Adrenal gland (tissue), 5 donors: ENCODE measurements around the gene RYR3.

Experiments
- POLR2A ChIP-seq, 2 donors: fragments of 450-650 bp; IDR thresholded peaks; one replicate each; pipeline ENCODE4 v1.6.1; 2017; ENCODE audit warnings: antibody characterized with exemption in 2 of 2, mild to moderate bottlenecking in 2 of 2, moderate library complexity in 1 of 2
- TF ChIP-seq, protein P1 (sequence below), 6 experiments: fragments of 450-650 bp in 4 of 6; fragments of 200-600 bp in 2 of 6; sonication (generic) in 1 of 6; IDR thresholded peaks; 1 replicate in 5 of 6; 2 replicates in 1 of 6; pipeline versions ENCODE4 v1.5.1 to v1.8.0; 2016 to 2021; ENCODE audit warnings: antibody characterized with exemption in 6 of 6, mild to moderate bottlenecking in 2 of 6, moderate library complexity in 1 of 6
- donor health status: DM: no; HTN: no; CAD: no.

- TF ChIP-seq, protein P1, sequence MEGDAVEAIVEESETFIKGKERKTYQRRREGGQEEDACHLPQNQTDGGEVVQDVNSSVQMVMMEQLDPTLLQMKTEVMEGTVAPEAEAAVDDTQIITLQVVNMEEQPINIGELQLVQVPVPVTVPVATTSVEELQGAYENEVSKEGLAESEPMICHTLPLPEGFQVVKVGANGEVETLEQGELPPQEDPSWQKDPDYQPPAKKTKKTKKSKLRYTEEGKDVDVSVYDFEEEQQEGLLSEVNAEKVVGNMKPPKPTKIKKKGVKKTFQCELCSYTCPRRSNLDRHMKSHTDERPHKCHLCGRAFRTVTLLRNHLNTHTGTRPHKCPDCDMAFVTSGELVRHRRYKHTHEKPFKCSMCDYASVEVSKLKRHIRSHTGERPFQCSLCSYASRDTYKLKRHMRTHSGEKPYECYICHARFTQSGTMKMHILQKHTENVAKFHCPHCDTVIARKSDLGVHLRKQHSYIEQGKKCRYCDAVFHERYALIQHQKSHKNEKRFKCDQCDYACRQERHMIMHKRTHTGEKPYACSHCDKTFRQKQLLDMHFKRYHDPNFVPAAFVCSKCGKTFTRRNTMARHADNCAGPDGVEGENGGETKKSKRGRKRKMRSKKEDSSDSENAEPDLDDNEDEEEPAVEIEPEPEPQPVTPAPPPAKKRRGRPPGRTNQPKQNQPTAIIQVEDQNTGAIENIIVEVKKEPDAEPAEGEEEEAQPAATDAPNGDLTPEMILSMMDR (IDR thresholded peaks at IDR 0.05): no peak
- no peak for TF ChIP-seq POLR2A (IDR thresholded peaks at IDR 0.05)
Observed at GRCh38 chr15:33857726-33858125, 547.0 kb downstream of the RYR3 start.
